ENCODE results near the gene DNAAF5.

GRCh38 chr7:729140-730000 lies 2.9 kb downstream of the DNAAF5 start:
- TF ChIP-seq EZH2phosphoT487 (IDR thresholded peaks at IDR 0.05; ENCODE audit: borderline replicate concordance, low read depth, low read length) = no peak
- TF ChIP-seq, protein P1, sequence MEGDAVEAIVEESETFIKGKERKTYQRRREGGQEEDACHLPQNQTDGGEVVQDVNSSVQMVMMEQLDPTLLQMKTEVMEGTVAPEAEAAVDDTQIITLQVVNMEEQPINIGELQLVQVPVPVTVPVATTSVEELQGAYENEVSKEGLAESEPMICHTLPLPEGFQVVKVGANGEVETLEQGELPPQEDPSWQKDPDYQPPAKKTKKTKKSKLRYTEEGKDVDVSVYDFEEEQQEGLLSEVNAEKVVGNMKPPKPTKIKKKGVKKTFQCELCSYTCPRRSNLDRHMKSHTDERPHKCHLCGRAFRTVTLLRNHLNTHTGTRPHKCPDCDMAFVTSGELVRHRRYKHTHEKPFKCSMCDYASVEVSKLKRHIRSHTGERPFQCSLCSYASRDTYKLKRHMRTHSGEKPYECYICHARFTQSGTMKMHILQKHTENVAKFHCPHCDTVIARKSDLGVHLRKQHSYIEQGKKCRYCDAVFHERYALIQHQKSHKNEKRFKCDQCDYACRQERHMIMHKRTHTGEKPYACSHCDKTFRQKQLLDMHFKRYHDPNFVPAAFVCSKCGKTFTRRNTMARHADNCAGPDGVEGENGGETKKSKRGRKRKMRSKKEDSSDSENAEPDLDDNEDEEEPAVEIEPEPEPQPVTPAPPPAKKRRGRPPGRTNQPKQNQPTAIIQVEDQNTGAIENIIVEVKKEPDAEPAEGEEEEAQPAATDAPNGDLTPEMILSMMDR (conservative IDR thresholded peaks at IDR 0.05; ENCODE audit: low read length) = no peak
